GM12878 (cell line): Measurements from ENCODE around the gene TMEM50B. TPM values are rescaled to one million over a fixed set of nuclear protein-coding genes. Genes with fewer than 3 reads are reported as not detected.

ENCODE experiments used
- ATAC-seq: fragments of 200-7000 bp; cut with Tn5 transposase; 3 replicates; pipeline ENCODE4 v1.9.1; 2020; ENCODE audit warnings: mild to moderate bottlenecking, moderate library complexity
- BruUV-seq: library from RNA; stranded (reverse); fragments of 400-500 nt; replicated peaks from 2 replicates; lab custom pipeline; 2021; lab: Mats Ljungman, UMichigan
- CTCF ChIA-PET: fragments of 300-600 bp; sonication (Branson Sonifier 250); formaldehyde crosslinking; extraction: SDS; loops from one replicate; lab custom pipeline; 2021; ENCODE audit warnings: inconsistent platforms; lab: Yijun Ruan, JAX
- POLR2A ChIA-PET: fragments of 350-600 bp; formaldehyde crosslinking; extraction: SDS; loops from one replicate; lab custom pipeline; 2021; ENCODE audit warnings: inconsistent platforms; lab: Charles Lee
- RAD21 ChIA-PET: fragments of 300-600 bp; sonication (Branson Sonifier 250); formaldehyde crosslinking; loops from one replicate; lab custom pipeline; 2023; ENCODE audit warnings: antibody characterized with exemption; ENCODE audit not compliant: unreplicated experiment; lab: Charles Lee
- SMC1A ChIA-PET: fragments of 300-600 bp; sonication (Branson Sonifier 250); formaldehyde crosslinking; loops from one replicate; lab custom pipeline; 2023; ENCODE audit not compliant: unreplicated experiment, uncharacterized antibody; lab: Charles Lee
- DNase-seq: peaks from one replicate; pipeline ENCODE4 v3.0.0-alpha.2; 2011; ENCODE audit warnings: low read depth, low spot score
- FAIRE-seq: peaks from 3 replicates; lab custom pipeline; 2011; peaks lifted over from hg19 to GRCh38; lab: Jason Lieb, UNC
- H2AFZ ChIP-seq: 2 replicates; pipeline ENCODE4 v1.6.0; 2011; ENCODE audit warnings: low read depth, low read length, control low read depth; ENCODE audit not compliant: control insufficient read depth
- H3K27ac ChIP-seq: 2 replicates; pipeline ENCODE4 v1.5.1; 2011; ENCODE audit warnings: control low read depth; ENCODE audit not compliant: control insufficient read depth, insufficient read depth
- H3K27me3 ChIP-seq, 2 experiments: replicated peaks in 1 of 2; 2 replicates each; pipeline versions ENCODE4 v1.6.0 to v1.6.1; 2011; ENCODE audit warnings: low read length in 1 of 2; ENCODE audit not compliant: control insufficient read depth in 2 of 2, insufficient read depth in 2 of 2
- H3K36me3 ChIP-seq, 2 experiments: 2 replicates each; pipeline ENCODE4 v1.5.1; 2011; ENCODE audit warnings: low read length in 1 of 2; ENCODE audit not compliant: control insufficient read depth in 2 of 2, insufficient read depth in 2 of 2
- H3K4me1 ChIP-seq: 2 replicates; pipeline ENCODE4 v1.6.1; 2011; ENCODE audit warnings: mild to moderate bottlenecking, low read length, moderate library complexity, mixed read lengths; ENCODE audit not compliant: control insufficient read depth, insufficient read depth
- H3K4me2 ChIP-seq: 2 replicates; pipeline ENCODE4 v1.6.0; 2011; ENCODE audit warnings: control low read depth; ENCODE audit not compliant: control insufficient read depth, insufficient read depth
- H3K4me3 ChIP-seq: fragments of 200-600 bp; sonication (generic); 2 replicates; pipeline ENCODE4 v1.5.1; 2016
- H3K79me2 ChIP-seq: 2 replicates; pipeline ENCODE4 v1.6.0; 2011; ENCODE audit warnings: low read length; ENCODE audit not compliant: control insufficient read depth, insufficient read depth
- H3K9ac ChIP-seq: 2 replicates; pipeline ENCODE4 v1.8.0; 2011; ENCODE audit warnings: low read length, control low read depth, mixed read lengths; ENCODE audit not compliant: control insufficient read depth, insufficient read depth
- H3K9me3 ChIP-seq: replicated peaks from 3 replicates; pipeline ENCODE4 v1.5.1; 2011; ENCODE audit warnings: mild to moderate bottlenecking, low read length; ENCODE audit not compliant: control insufficient read depth, insufficient read depth
- H4K20me1 ChIP-seq: 2 replicates; pipeline ENCODE4 v1.6.0; 2011; ENCODE audit not compliant: control insufficient read depth, insufficient read depth
- ATF7 ChIP-seq: fragments of 450-650 bp; IDR thresholded peaks from 2 replicates; pipeline ENCODE4 v1.6.1; 2016; ENCODE audit warnings: low read depth, mild to moderate bottlenecking
- BACH1 ChIP-seq: fragments of 450-650 bp; IDR thresholded peaks from 2 replicates; pipeline ENCODE4 v1.6.1; 2017; ENCODE audit warnings: mild to moderate bottlenecking, borderline replicate concordance
- BHLHE40 ChIP-seq, 2 experiments: fragments of 450-650 bp in 1 of 2; IDR thresholded peaks; 2 replicates each; pipeline ENCODE4 v1.6.1; 2011 to 2017; ENCODE audit warnings: low read depth in 2 of 2, borderline replicate concordance in 1 of 2, improper control_type of control experiment in 1 of 2, low read length in 1 of 2, mild to moderate bottlenecking in 1 of 2
- NFYA ChIP-seq: IDR thresholded peaks from 2 replicates; pipeline ENCODE4 v1.6.1; 2011; ENCODE audit warnings: low read depth, mild to moderate bottlenecking, low read length, improper control_type of control experiment, borderline replicate concordance
- RELA ChIP-seq: fragments of 450-650 bp; IDR thresholded peaks from 2 replicates; pipeline ENCODE4 v1.8.0; 2014; ENCODE audit warnings: borderline replicate concordance; ENCODE audit not compliant: partially characterized antibody
- SIN3A ChIP-seq: IDR thresholded peaks from 2 replicates; pipeline ENCODE4 v1.6.1; 2012; ENCODE audit warnings: low read depth, low read length, improper control_type of control experiment
- WRNIP1 ChIP-seq: IDR thresholded peaks from 2 replicates; pipeline ENCODE4 v1.6.1; 2011; ENCODE audit warnings: low read depth, low read length, improper control_type of control experiment, borderline replicate concordance
- ZNF384 ChIP-seq: IDR thresholded peaks from 2 replicates; pipeline ENCODE4 v1.6.1; 2012; ENCODE audit warnings: low read depth, mild to moderate bottlenecking, low read length, improper control_type of control experiment, borderline replicate concordance
- WGBS: methylation state at CpG from one replicate; pipeline ENCODE4 v1.1.6; 2016; ENCODE audit warnings: low lambda C conversion rate; ENCODE audit not compliant: insufficient replicate concordance, insufficient coverage; ENCODE audit errors: missing lambda C conversion rate; 5-methylcytosine and 5-hydroxymethylcytosine counted together
- in situ Hi-C: fragments of 300-500 bp; cut with MboI; formaldehyde crosslinking; loops from 9 replicates; pipeline ENCODE4 v1.14.3; 2018; ENCODE audit warnings: mixed read lengths
- intact Hi-C: fragments of 100-400 bp; cut with micrococcal nuclease; formaldehyde crosslinking; loops from one replicate; pipeline ENCODE4 v1.14.2; 2022; ENCODE audit not compliant: unreplicated experiment
- polyA plus RNA-seq, 11 experiments: library from polyadenylated mRNA; depleted of rRNA in 4 of 11; unstranded in 6 of 11; stranded (reverse) in 5 of 11; fragments of >200 nt; fragmentation: Nextera tagmentation in 4 of 11; fragmentation: Illumina TruSeq in 1 of 11; extraction: Ambion mirVana in 4 of 11; extraction: Trizol in 1 of 11; gene quantifications; 1 replicate in 1 of 11; 2 replicates in 10 of 11; pipeline versions ENCODE4 v1.2.1 to v1.2.3, GENCODE V29; 2011 to 2016; ENCODE audit warnings: inconsistent platforms in 2 of 11, missing spikeins in 2 of 11, low read depth in 1 of 11
- total RNA-seq, 4 experiments: library from RNA; depleted of rRNA in 3 of 4; stranded (reverse); fragments of >200 nt in 3 of 4; fragmentation: Illumina TruSeq in 1 of 4; extraction: Trizol in 1 of 4; gene quantifications; 2 replicates each; pipeline versions ENCODE4 v1.2.1 to v1.2.3, GENCODE V29; 2013 to 2021

TMEM50B gene
- total and polyA plus RNA-seq, 10 of the 15 experiments (the other 5 are each of a cell fraction or from before 2014, with no cell fraction given): 12.1 to 42.1 (median 18.2) TPM

DNA sequence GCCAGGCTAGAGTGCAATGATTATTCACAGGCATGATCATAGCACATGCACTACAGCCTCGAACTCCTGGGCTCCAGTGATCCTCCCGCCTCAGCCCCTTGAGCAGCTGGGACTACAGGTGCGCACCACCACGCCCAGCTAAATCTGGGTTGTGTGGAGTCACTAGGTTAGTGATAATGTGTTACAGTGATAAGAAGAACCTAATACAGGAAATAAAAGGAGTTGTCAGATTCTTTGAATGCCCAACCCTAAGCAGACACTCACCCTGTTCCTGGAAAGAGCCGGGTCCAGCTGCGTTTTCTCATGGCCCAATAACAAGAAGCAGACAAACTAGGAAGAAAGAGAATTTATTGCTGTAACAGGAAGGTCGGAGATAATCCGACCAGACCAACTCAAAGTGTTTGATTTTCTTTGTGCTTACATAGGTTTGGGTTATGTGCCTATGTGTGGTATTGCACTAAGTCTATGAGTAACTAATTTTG lies 67.8 kb downstream of the TMEM50B start (continued):
- TF ChIP-seq NFYA: no peak

DNA sequence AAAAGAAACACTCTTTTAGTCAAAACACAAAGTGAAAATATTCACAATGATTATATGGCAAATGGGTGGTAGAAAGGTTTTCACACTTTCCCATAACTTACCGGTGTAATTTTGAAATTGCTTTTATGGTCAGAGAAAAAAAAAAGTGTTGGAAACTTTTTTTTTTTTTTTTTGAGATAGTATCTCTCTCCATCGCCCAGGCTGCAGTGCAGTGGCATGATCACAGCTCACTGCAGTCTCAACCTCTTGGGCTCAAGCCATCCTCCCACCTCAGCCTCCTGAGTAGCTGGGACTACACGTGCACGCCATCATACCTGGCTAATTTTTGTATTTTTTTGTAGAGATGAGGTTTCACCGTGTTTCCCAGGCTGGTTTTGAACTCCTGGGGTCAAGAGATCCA lies 73.3 kb downstream of the TMEM50B start:
- Histone ChIP-seq H3K27me3 (no peaks in the 10 kb centered on the region), H3K4me1 (peaks cover 14% of the 10 kb centered on the region), H4K20me1 (no peaks in the 10 kb centered on the region; the same call in 1 of the 2 replicates), H3K4me3 (peak overlapping the region; percentile 84), H3K27ac (peak overlapping the region; percentile 97), H3K4me2 (peak overlapping the region; percentile 80), H2AFZ (no peak overlapping the region), H3K79me2 (peaks cover 79% of the 10 kb centered on the region), H3K9me3 (no peaks in the 10 kb centered on the region), H3K9ac (peak overlapping the region; percentile 93), H3K36me3 (peaks cover 6 to 9% of the 10 kb centered on the region in 2 experiments)
- POLR2A ChIA-PET: interaction anchor here (0.5 to 5.9 kb wide), 14 partner anchors 9 to 473 kb away, joined by 3 to 48 read pairs (median 6); partner anchors contain the start of gene IFNAR1
- BruUV-seq: no TSS peak
- TF ChIP-seq BACH1 (no peak), ATF7 (0 out of 2 replicates have a peak, but pooled peaks have one; percentile 15), SIN3A (no peak), ZNF384 (peak; percentile 79; the same call in 1 of the 2 replicates), WRNIP1 (no peak), BHLHE40 (IDR thresholded peaks at IDR 0.05; ENCODE audit: borderline replicate concordance in 1 of 2, low read depth in 2 of 2, low read length in 1 of 2) (peak in 1 of 2 experiments; percentile 48; a peak in 1 of 4 replicates), RELA (no peak)
- WGBS: 2% methylated on average over 5 of the region's 5 CpGs
- ATAC-seq: peak; percentile 12
- CTCF ChIA-PET: interaction anchor here (0.7 to 4.2 kb wide), 11 partner anchors 8 to 44 kb away, joined by 3 to 31 read pairs (median 11); no protein-coding TSS in a partner anchor
- RAD21 ChIA-PET: interaction anchor here (0.6 to 7.6 kb wide), 12 partner anchors 21 to 463 kb away, joined by 3 to 69 read pairs (median 8); no protein-coding TSS in a partner anchor
- SMC1A ChIA-PET: interaction anchor here (1.1 to 6.1 kb wide), 15 partner anchors 10 to 203 kb away, joined by 3 to 72 read pairs (median 13); no protein-coding TSS in a partner anchor
- intact Hi-C loops: loop anchor here (5.0 to 10.0 kb wide), 2 partner anchors 44 to 138 kb away; partner anchors contain the start of genes GART and SON
- in situ Hi-C loops: no loop called here
- no peak for FAIRE-seq
- DNase-seq: no peak
